GM15510 (cell line): ENCODE data around the gene FKRP.
A peak's percentile ranks its signal among the peaks of the same experiment; 100 is the strongest.

Experiments used
- POLR2A ChIP-seq: IDR thresholded peaks from 3 replicates; pipeline ENCODE4 v1.6.1; 2011; ENCODE audit warnings: borderline replicate concordance; ENCODE audit not compliant: insufficient read length; ENCODE audit errors: extremely low read depth

The FKRP gene

GRCh38 chr19:46737761-46738171 lies 8.1 kb upstream of the FKRP start:
- TF ChIP-seq POLR2A, result no peak

- TF ChIP-seq POLR2A, result no peak
Measured at GRCh38 chr19:46739290-46739771, 6.5 kb upstream of the FKRP start.

GRCh38 chr19:46741447-46741846 lies 4.4 kb upstream of the FKRP start:
- no peak for TF ChIP-seq POLR2A

- TF ChIP-seq POLR2A, result no peak
Measured at GRCh38 chr19:46742926-46743480, 2.9 kb upstream of the FKRP start.

GRCh38 chr19:46744005-46744691 lies 1.7 kb upstream of the FKRP start:
- TF ChIP-seq POLR2A, result no peak

GRCh38 chr19:46745030-46745429 lies 827 bp upstream of the FKRP start:
- no peak for TF ChIP-seq POLR2A

- peak; percentile 57 for TF ChIP-seq POLR2A
Measured at GRCh38 chr19:46746281-46747057, 612 bp downstream of the FKRP start, which contains the start of gene STRN4. STRN4 (minus strand) TSS chr19:46746450; CDS start chr19:46746430, 20 bp downstream.

GRCh38 chr19:46748325-46749109 lies 2.7 kb downstream of the FKRP start:
- TF ChIP-seq POLR2A, result no peak

- no peak for TF ChIP-seq POLR2A
Measured at GRCh38 chr19:46753420-46754155, 7.7 kb downstream of the FKRP start.

- TF ChIP-seq POLR2A, result no peak
Measured at GRCh38 chr19:46755077-46755852, 9.4 kb downstream of the FKRP start.

- no peak for TF ChIP-seq POLR2A
Measured at GRCh38 chr19:46755853-46756543, 10.1 kb downstream of the FKRP start.

- no peak for TF ChIP-seq POLR2A
Measured at GRCh38 chr19:46756544-46756888, 10.7 kb downstream of the FKRP start.

GRCh38 chr19:46759206-46759605 lies 13.3 kb downstream of the FKRP start:
- TF ChIP-seq POLR2A, result no peak
